Measurements from ENCODE around the gene INTS4. TPM values are rescaled to one million over a fixed set of nuclear protein-coding genes. Genes with fewer than 3 reads are reported as not detected.
"Not testable (repeated sequence)": the region's sequence is repeated elsewhere in the genome, so short reads cannot be mapped to it uniquely, and the experiment has no call there.

Gene INTS4
- total RNA-seq, 4 donors from 2014 or later, result 18.8 to 73.9 (median 26.4) TPM

DNA sequence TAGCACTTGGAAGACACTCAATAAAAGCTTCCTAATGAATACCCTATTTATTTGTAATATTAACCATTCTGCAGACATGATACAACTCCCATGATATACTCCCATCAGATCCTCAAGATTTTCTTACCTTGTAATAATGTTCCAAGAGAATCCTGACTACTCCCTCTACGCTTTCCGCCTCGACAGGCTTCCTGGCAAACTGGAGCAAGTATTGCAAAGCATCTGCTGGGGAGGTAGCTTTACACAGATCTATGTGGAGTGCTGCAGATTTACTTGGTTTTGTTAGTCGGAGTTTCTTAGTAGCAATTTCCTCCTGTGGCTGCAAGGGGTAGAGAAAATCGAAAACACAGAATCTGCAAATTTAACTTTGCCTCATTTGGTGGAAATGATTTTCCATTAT lies 3.5 kb downstream of the INTS4 start:
- TF ChIP-seq POLR2A (IDR thresholded peaks at IDR 0.05) (no peak), CTCF (IDR thresholded peaks at IDR 0.05) (no peak), EP300 (IDR thresholded peaks at IDR 0.05) (no peak), POLR2AphosphoS5 (IDR thresholded peaks at IDR 0.05) (no peak)
- WGBS, result 91% methylated on average over 5 of the region's 5 CpGs
- no peaks in the 10 kb centered on the region for H3K9me3 ChIP-seq
- no peak for DNase-seq (ENCODE audit: low spot score in 2 of 2)
- peaks cover 25% of the 10 kb centered on the region for H3K36me3 ChIP-seq
- H3K4me1 ChIP-seq, result peaks cover 20% of the 10 kb centered on the region
- no peaks in the 10 kb centered on the region for H3K27me3 ChIP-seq
- no peak overlapping the region for H3K4me3 ChIP-seq
- H3K27ac ChIP-seq, result no peak overlapping the region

- H3K4me3 ChIP-seq; H3K27me3 ChIP-seq; DNase-seq (ENCODE audit: low spot score in 2 of 2); H3K27ac ChIP-seq; H3K4me1 ChIP-seq; H3K9me3 ChIP-seq: not testable (repeated sequence)
- WGBS, result 97% methylated on average over 8 of the region's 8 CpGs
- peaks cover 34% of the 10 kb centered on the region for H3K36me3 ChIP-seq
Observed at GRCh38 chr11:77986456-77986855, 8.0 kb downstream of the INTS4 start.

GRCh38 chr11:77981346-77981947 lies 13.0 kb downstream of the INTS4 start:
- Histone ChIP-seq H3K9me3 (no peaks in the 10 kb centered on the region), H3K4me3 (no peak overlapping the region), H3K27ac (no peak overlapping the region), H3K27me3 (no peaks in the 10 kb centered on the region), H3K4me1 (no peaks in the 10 kb centered on the region), H3K36me3 (peaks cover 37% of the 10 kb centered on the region)
- no peak for DNase-seq (ENCODE audit: low spot score in 2 of 2)
- WGBS, result 100% methylated on average over 2 of the region's 2 CpGs
- no peak for TF ChIP-seq EP300 (IDR thresholded peaks at IDR 0.05)
- no peak for TF ChIP-seq POLR2A (IDR thresholded peaks at IDR 0.05)
- TF ChIP-seq POLR2AphosphoS5 (IDR thresholded peaks at IDR 0.05), result no peak
- no peak for TF ChIP-seq CTCF (IDR thresholded peaks at IDR 0.05)

GRCh38 chr11:77968337-77968736 lies 26.1 kb downstream of the INTS4 start:
- no peak overlapping the region for H3K4me3 ChIP-seq
- DNase-seq (ENCODE audit: low spot score in 2 of 2), result no peak
- H3K36me3 ChIP-seq, result peaks cover 24% of the 10 kb centered on the region
- no peaks in the 10 kb centered on the region for H3K9me3 ChIP-seq
- H3K27me3 ChIP-seq, result no peaks in the 10 kb centered on the region
- TF ChIP-seq CTCF (IDR thresholded peaks at IDR 0.05) (no peak), EP300 (IDR thresholded peaks at IDR 0.05) (no peak)
- no peaks in the 10 kb centered on the region for H3K4me1 ChIP-seq
- no peak overlapping the region for H3K27ac ChIP-seq
- 92% methylated on average over 2 of the region's 2 CpGs for WGBS

GRCh38 chr11:77967753-77968152 lies 26.7 kb downstream of the INTS4 start:
- no peak overlapping the region for H3K4me3 ChIP-seq
- DNase-seq (ENCODE audit: low spot score in 2 of 2), result no peak
- peaks cover 24% of the 10 kb centered on the region for H3K36me3 ChIP-seq
- H3K4me1 ChIP-seq, result no peaks in the 10 kb centered on the region
- no peaks in the 10 kb centered on the region for H3K9me3 ChIP-seq
- H3K27ac ChIP-seq, result no peak overlapping the region
- TF ChIP-seq POLR2A (IDR thresholded peaks at IDR 0.05) (no peak), POLR2AphosphoS5 (IDR thresholded peaks at IDR 0.05) (no peak)
- no peaks in the 10 kb centered on the region for H3K27me3 ChIP-seq

GRCh38 chr11:77967121-77967520 lies 27.3 kb downstream of the INTS4 start:
- DNase-seq (ENCODE audit: low spot score in 2 of 2), result no peak
- H3K9me3 ChIP-seq, result no peaks in the 10 kb centered on the region
- 94% methylated on average over 2 of the region's 2 CpGs for WGBS
- peaks cover 24% of the 10 kb centered on the region for H3K36me3 ChIP-seq
- H3K4me1 ChIP-seq, result no peaks in the 10 kb centered on the region
- no peaks in the 10 kb centered on the region for H3K27me3 ChIP-seq
- H3K4me3 ChIP-seq, result no peak overlapping the region
- no peak overlapping the region for H3K27ac ChIP-seq
- TF ChIP-seq POLR2AphosphoS5 (IDR thresholded peaks at IDR 0.05) (no peak), EP300 (IDR thresholded peaks at IDR 0.05) (no peak), CTCF (IDR thresholded peaks at IDR 0.05) (no peak), POLR2A (IDR thresholded peaks at IDR 0.05) (no peak)
